H54 (cell line): ENCODE data around the gene CCDC77.

Source experiments
- DNase-seq: peaks from one replicate; pipeline ENCODE4 v3.0.0; 2011; ENCODE audit warnings: low spot score, mixed read lengths; ENCODE audit not compliant: insufficient read length
- FAIRE-seq: peaks from 3 replicates; lab custom pipeline; 2011; peaks lifted over from hg19 to GRCh38; lab: Jason Lieb, UNC
- POLR2A ChIP-seq: IDR thresholded peaks from 2 replicates; pipeline ENCODE4 v1.6.1; 2011; ENCODE audit warnings: low read depth, mild to moderate bottlenecking, low read length

The CCDC77 gene

DNA sequence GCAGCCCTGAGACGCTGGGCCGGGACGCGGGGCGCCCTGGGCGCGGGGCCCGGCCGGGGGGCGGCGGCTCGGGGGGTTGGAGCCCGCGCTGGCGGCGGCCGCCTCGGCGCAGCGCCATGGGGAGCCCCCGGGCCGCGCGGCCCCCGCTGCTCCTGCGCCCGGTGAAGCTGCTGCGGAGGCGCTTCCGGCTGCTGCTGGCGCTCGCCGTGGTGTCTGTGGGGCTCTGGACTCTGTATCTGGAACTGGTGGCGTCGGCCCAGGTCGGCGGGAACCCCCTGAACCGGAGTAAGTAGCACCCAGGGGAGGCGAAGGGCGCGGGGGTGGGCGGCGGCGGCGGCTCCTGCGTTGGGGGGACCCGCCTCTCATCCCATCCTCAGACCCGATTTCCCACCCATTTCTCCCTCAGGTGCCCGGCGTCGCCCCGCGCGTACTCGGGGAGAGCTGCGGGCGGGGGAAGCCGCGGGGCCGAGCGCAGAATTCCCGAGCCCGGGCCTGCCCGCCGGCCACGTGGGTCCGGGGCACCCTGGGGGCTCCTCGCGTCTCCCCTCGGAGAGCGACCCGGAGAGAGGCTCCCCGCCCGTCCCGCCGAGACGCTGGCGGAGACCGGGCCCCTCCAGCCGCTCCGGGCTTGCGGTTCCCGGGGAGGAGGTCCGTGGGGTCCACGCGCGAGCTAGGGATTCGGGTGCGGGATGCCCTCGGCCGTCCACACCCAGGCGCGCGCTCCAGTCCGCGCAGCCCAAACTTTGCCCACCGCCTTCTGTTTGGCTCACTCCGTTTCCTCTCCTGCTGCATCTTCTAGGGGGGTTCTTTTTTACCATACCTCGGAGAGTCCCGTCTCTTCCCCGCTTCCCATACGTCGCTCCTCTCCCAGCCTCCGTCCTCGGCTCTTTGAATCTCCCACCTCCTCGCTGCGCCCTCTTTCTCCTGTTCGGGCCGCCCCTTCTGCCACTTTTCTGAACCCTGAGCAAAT, 59.1 kb downstream of the CCDC77 start:
- DNase-seq (no peak), FAIRE-seq (no peak)
- no peak for TF ChIP-seq POLR2A

DNA sequence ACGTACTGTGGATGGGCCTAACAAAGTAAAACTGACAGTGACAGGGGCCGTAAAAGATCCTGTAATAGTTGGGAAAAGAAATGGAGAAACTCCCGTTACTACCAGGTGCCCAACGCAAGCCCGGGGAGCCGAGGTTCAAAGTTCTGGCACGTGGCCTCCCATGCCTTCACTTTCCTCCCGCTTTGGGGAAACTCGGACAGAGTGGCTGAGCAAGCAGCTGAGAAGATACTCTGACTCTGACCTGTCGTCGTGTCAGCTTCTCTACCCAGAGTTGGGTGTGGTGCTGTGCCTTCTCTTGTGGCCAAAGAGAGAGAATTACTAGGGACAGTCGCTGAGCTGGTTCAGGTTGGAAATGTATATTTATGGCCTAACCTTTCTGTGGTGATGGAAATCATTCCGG, 60.0 kb downstream of the CCDC77 start:
- TF ChIP-seq POLR2A: no peak
- FAIRE-seq (no peak), DNase-seq (no peak)

DNA sequence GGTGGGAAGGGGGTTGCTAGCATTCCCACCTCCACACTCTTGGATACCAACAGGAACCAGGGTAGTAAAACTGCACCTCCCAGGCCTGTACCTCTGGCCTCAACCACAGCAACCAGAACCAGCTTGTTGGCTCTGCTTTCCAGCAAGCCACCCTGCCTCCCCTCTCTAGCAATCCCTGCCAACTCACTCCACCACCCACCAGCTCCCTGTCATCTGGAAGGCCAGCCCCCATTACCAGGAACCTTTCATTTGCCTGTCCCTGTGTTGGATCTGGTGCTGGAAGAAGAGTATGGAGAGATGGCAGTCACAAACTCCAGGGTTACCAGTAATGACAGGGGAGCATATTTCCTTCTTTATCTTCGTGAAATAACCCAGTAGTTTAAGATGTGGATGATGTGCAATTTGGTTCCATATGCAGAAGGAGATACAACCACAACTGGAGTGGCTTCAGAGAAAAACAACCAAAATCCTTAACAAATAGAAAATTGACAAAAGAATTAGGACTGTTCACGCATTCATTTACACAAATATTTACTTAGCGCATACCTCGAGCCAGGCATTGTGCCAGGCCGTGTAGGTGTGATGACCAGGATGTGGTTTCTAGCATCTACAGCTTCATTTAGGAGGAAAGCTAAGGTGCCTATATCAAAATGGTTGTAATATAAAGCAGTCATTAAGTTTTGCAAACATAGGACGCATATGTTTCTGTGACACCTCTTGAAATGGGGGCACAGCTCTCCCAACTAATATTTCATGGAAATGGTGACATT, 61.7 kb downstream of the CCDC77 start:
- FAIRE-seq (no peak), DNase-seq (no peak)
- no peak for TF ChIP-seq POLR2A

DNA sequence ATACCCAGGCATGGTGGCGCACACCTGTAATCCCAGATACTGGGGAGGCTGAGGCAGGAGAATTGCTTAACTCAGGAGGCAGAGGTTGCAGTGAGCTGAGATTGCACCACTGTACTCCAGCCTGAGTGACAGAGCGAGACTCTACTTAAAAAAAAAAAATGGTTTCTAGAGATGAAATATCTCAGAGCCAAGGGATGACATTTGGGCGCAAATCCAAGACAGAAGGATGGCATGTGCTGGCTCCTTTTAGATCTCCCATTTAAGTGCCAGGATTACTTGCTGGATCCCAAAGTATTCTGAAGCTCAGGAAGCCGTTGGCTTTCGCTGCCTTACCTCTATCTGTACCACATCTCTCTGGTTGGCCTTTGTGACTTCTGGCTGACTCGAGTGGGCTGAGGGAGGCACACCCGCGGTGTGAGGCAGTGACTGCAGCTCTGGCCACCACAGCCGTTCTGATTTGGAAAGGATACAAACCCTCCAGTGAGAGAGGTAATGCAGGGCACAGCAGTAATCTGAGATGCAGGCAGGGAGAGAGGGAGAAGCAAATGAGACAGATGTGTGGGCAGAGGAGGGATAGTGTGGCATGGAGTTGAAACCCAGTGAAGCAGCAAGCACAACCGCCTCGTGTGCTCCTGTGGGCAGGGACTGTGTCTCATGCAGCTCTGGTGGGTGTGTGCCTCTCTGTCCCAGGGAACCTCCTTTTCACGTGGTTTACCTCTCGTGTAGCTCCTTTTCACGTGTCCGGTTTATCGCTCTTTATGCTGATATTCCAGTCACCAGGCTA, 63.2 kb downstream of the CCDC77 start:
- FAIRE-seq (no peak), DNase-seq (no peak)
- no peak for TF ChIP-seq POLR2A

DNA sequence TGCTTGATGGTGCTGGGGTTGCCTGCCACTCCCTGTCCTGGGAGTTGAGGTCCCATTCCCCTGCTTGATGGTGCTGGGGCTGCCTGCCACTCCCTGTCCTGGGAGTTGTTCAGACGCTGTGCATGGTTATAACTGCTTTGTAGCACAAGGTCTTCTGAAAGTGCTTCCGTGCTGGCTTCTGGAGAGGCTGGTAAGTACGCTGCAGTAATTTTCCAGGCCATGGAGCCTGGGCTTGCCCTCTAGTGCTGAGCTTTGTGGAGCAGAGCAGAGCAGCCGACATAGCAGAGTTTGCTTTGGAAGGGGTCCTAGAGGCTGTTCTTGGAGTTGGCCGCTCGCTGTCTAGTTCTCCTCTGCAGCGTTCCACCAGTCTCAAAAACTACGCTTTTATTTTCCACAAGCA, 64.6 kb downstream of the CCDC77 start:
- FAIRE-seq (no peak), DNase-seq (no peak)
- TF ChIP-seq POLR2A: no peak

DNA sequence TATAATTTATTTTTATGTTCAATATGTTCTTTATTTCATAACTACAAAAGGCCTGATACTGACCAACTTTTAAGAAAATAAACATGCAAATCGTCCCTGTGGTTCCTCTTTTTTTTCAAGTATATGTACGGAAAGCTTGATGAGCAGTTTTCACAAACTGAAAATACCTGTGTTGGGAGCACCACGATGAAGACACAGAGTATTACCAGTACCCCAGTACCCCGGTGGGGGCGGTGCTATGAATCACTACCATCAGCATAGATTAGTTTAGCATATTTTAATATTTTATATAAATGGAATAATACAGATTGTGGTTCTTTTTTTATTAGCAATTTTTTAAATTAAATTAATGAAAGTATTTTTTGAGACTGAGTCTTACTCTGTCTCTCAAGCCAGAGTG, 65.3 kb downstream of the CCDC77 start:
- TF ChIP-seq POLR2A: no peak
- FAIRE-seq: no peak

DNA sequence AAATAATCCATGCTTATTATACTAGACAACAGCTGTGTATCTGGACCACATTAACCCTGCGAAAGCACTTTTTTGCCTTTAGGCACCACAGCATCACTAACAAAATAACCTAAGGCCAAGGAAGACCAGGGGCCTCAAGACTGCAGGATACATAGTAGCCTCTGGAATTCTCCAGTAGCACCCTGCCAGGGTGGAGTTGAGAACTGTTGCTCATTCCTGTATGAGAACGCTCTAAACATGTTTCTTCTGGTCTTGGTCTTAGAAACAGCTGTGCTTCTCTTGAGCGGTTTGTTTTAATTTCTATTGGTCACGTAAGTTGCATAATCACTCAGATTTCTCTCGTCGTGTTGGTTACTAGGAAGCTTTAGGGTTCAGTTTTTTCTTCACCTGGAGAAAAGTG, 66.1 kb downstream of the CCDC77 start:
- FAIRE-seq (no peak), DNase-seq (no peak)
- no peak for TF ChIP-seq POLR2A

More for the DNA sequence above, 65.3 kb downstream of the CCDC77 start:
- DNase-seq: no peak

DNA sequence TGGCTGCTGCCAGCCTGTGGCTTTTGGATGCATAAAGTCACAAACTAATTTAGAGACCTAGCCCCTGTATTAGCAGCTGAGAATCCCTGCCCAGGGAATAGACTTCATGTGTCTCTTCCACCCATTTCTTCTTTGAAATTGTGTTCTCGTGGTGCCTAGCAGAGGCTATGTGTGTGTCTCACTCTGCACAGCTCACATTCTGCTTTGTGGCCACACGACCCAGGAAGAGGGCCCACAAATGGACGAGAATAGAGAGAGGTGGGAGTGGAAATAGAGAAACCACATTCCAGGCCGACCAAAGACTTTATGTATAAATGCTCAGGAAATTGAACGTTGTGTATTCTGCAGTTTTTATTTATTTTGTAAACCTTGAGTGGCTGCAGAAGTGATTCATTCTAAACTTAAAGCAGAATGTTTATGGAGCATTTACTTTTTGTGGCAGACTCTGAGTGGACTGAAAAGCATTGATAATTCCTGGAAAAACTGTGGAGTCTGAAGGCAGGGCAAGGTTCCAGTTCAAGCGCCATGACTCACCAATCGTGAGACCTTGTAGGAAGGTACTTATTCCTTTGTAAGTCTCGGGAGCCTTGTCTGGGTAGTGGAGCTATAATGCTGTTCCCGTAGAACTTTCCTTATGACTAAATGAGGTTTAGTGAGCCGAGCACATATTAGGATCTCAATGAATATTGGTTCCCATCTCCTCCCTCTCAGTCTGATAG, 67.4 kb downstream of the CCDC77 start:
- FAIRE-seq (no peak), DNase-seq (no peak)
- TF ChIP-seq POLR2A: no peak

DNA sequence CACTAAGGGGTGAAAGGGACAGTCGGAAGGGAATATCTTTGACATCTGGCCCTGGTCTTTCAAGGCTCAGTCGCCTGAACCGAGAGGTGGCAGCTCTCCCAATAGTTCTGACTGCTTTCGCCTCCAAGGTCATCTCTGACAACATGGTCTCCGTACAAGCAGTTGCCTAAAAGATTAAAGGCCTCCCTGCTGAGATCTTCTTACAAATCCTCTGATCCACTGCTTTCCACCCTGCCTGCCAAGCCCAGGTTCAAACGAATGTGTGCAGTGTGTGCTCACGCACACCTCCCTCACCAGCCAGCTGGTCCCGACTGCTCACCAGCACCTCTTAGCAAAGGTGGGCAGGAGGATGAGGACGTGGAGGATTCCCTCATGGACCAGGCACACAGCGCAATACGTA, 68.7 kb downstream of the CCDC77 start:
- FAIRE-seq (no peak), DNase-seq (no peak)
- no peak for TF ChIP-seq POLR2A

DNA sequence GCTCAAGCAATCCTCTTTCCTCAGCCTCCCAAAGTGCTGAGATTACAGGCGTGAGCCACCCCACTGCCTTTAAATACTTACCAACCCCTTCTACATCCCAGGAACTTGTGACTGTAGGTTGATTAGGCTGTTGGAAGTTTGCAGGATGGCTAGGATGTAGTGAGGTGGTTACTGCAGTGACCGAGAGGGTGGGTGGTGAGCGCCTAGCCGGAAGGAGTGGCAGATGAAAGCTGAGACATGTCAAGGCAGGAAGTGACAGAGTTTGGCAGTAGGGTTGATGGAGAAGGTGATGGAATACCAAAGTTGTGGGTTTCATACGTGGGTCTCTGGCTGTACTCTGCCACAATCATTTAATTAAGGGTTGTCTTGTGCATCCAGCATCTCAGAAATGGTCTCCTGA, 71.8 kb downstream of the CCDC77 start:
- no peak for DNase-seq
- no peak for TF ChIP-seq POLR2A
- FAIRE-seq: no peak

DNA sequence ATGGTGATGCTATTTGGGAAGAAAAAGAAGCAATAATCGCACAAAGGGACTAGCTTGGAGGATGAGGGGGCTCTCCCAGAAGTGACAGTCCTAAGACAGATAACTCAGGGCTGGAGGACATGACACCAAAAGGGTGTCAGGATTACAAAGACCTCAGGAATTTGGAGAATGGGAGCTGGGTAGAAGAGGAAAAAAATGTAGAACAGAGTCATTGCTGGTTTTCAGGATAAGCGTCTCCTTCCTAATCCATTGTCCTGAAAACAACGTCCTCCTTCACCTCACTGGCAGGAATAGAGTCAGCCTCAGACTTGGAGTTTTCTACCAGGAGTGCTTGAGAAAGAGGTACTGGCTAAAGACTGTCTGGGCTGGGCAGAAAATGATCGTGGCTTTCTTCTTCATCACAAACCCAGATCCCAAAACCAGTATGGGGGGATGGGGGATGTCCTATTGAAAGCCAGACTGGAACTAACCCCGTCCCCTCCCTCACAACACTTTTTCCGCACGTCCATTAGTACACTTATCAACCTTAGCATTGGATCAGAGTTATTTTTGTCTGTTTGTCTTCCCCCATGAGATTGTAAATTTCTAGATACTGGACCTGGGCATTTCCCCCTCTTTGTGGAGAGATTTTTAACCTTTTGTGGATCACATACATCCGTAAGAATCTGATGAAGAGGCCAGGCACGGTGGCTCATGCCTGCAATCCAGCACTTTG, 72.6 kb downstream of the CCDC77 start:
- DNase-seq (no peak), FAIRE-seq (no peak)
- no peak for TF ChIP-seq POLR2A

DNA sequence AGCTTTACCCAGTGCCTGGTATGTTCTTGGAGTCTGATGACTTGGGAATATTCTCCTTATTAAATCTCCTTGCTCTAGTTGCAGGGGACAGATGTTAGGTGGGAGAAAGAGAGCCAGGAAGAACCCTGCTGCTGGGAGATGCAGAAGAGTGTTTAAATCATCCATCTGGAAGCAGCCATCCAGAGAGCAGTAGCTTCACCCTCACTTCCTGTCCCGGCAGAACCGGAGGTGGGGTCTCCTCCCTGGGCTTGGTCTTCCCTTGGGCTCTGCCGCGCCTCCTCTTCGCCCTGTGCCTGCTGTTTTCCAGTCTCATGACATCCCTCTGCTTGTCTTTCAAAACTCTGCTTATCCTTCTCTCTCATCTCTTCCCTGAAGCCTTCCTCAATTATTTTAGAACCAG, 73.8 kb downstream of the CCDC77 start:
- DNase-seq: no peak
- no peak for TF ChIP-seq POLR2A
- FAIRE-seq: no peak
